IMR-90 (cell line): Measurements from ENCODE around the gene NPTX1. TPM values are rescaled to one million over a fixed set of nuclear protein-coding genes. Genes with fewer than 3 reads are reported as not detected.
A peak's percentile ranks its signal among the peaks of the same experiment; 100 is the strongest.

ENCODE experiments used
- ATAC-seq: fragments of 200-7000 bp; cut with Tn5 transposase; 2 replicates; pipeline ENCODE4 v1.9.1; 2020; ENCODE audit warnings: low read depth, mild to moderate bottlenecking, moderate library complexity
- BruUV-seq: library from RNA; stranded (reverse); fragments of 400-500 nt; replicated peaks from 2 replicates; lab custom pipeline; 2021; lab: Mats Ljungman, UMichigan
- CTCF ChIA-PET: fragments of 300-600 bp; formaldehyde crosslinking; extraction: SDS; loops from one replicate; lab custom pipeline; 2021; ENCODE audit warnings: antibody characterized with exemption; lab: Yijun Ruan, JAX
- POLR2A ChIA-PET: fragments of 300-600 bp; sonication (Branson Sonifier 250); formaldehyde crosslinking; loops from one replicate; lab custom pipeline; 2022; ENCODE audit warnings: antibody characterized with exemption; ENCODE audit not compliant: unreplicated experiment; lab: Charles Lee
- DNase-seq: peaks from one replicate; pipeline ENCODE4 v3.0.0; 2013
- H2AFZ ChIP-seq: replicated peaks from 2 replicates; pipeline ENCODE3; 2013; ENCODE audit warnings: low read length, mild to moderate bottlenecking; ENCODE audit not compliant: poor library complexity
- H2AK5ac ChIP-seq: 2 replicates; pipeline ENCODE4 v1.6.1; 2013; ENCODE audit warnings: low read depth, low read length, inconsistent platforms
- H2AK9ac ChIP-seq: replicated peaks from 2 replicates; pipeline ENCODE3; 2013; ENCODE audit warnings: mild to moderate bottlenecking, low read depth, low read length, moderate library complexity; ENCODE audit not compliant: poor library complexity
- H2BK120ac ChIP-seq: 2 replicates; pipeline ENCODE4 v1.6.1; 2013; ENCODE audit warnings: low read depth, low read length, inconsistent platforms
- H2BK15ac ChIP-seq: 3 replicates; pipeline ENCODE4 v1.6.1; 2013; ENCODE audit warnings: low read depth, low read length, inconsistent platforms
- H2BK20ac ChIP-seq: 2 replicates; pipeline ENCODE4 v1.6.1; 2013; ENCODE audit warnings: low read depth, mild to moderate bottlenecking, inconsistent platforms, low read length, moderate library complexity
- H2BK5ac ChIP-seq: 2 replicates; pipeline ENCODE4 v1.6.1; 2013; ENCODE audit warnings: mild to moderate bottlenecking, low read depth, low read length, inconsistent platforms; ENCODE audit not compliant: poor library complexity, severe bottlenecking
- H3K14ac ChIP-seq: replicated peaks from 2 replicates; pipeline ENCODE4 v1.6.1; 2013; ENCODE audit warnings: low read depth, low read length, inconsistent platforms
- H3K18ac ChIP-seq: 2 replicates; pipeline ENCODE4 v1.6.1; 2013; ENCODE audit warnings: low read depth, low read length, control low read depth
- H3K23ac ChIP-seq: 2 replicates; pipeline ENCODE4 v1.6.1; 2013; ENCODE audit warnings: low read depth, low read length, inconsistent platforms
- H3K27ac ChIP-seq: 2 replicates; pipeline ENCODE4 v1.5.1; 2013; ENCODE audit warnings: mild to moderate bottlenecking, control low read depth, low read length; ENCODE audit not compliant: insufficient read depth
- H3K27me3 ChIP-seq: 2 replicates; pipeline ENCODE4 v1.6.1; 2013; ENCODE audit warnings: low read length; ENCODE audit not compliant: control insufficient read depth, insufficient read depth
- H3K36me3 ChIP-seq: 2 replicates; pipeline ENCODE4 v1.6.1; 2013; ENCODE audit warnings: low read length, mixed read lengths; ENCODE audit not compliant: control insufficient read depth, insufficient read depth
- H3K4ac ChIP-seq: 2 replicates; pipeline ENCODE4 v1.6.1; 2013; ENCODE audit warnings: low read depth, low read length, inconsistent platforms
- H3K4me1 ChIP-seq: 2 replicates; pipeline ENCODE4 v1.6.1; 2013; ENCODE audit warnings: low read length, mixed read lengths; ENCODE audit not compliant: control insufficient read depth, insufficient read depth
- H3K4me2 ChIP-seq: 2 replicates; pipeline ENCODE4 v1.6.1; 2013; ENCODE audit warnings: low read depth, mild to moderate bottlenecking, control low read depth, low read length, moderate library complexity
- H3K4me3 ChIP-seq: 2 replicates; pipeline ENCODE4 v1.5.1; 2013; ENCODE audit warnings: low read depth, mild to moderate bottlenecking, control low read depth, low read length, moderate library complexity; ENCODE audit not compliant: insufficient read depth
- H3K56ac ChIP-seq: 2 replicates; pipeline ENCODE4 v1.6.1; 2013; ENCODE audit warnings: low read length, inconsistent platforms; ENCODE audit not compliant: insufficient read depth; ENCODE audit errors: extremely low read depth
- H3K79me1 ChIP-seq, 2 experiments: 2 replicates each; pipeline ENCODE4 v1.6.1; 2013; ENCODE audit warnings: low read length in 2 of 2, inconsistent platforms in 1 of 2, low read depth in 1 of 2
- H3K9ac ChIP-seq: 2 replicates; pipeline ENCODE4 v1.6.1; 2013; ENCODE audit warnings: low read depth, low read length, control low read depth
- H3K9me1 ChIP-seq: 2 replicates; pipeline ENCODE4 v1.6.1; 2013; ENCODE audit warnings: low read length, inconsistent platforms; ENCODE audit not compliant: insufficient read depth
- H3K9me3 ChIP-seq: 2 replicates; pipeline ENCODE4 v1.6.1; 2013; ENCODE audit warnings: low read length; ENCODE audit not compliant: control insufficient read depth, insufficient read depth
- H4K20me1 ChIP-seq: 2 replicates; pipeline ENCODE4 v1.6.1; 2013; ENCODE audit warnings: low read length, inconsistent platforms; ENCODE audit not compliant: insufficient read depth
- H4K5ac ChIP-seq: 2 replicates; pipeline ENCODE4 v1.6.1; 2013; ENCODE audit warnings: mild to moderate bottlenecking, low read depth, low read length, control low read depth
- H4K8ac ChIP-seq, 2 experiments: 2 replicates each; pipeline ENCODE4 v1.6.1; 2013; ENCODE audit warnings: low read depth in 2 of 2, low read length in 2 of 2, control low read depth in 1 of 2, inconsistent platforms in 1 of 2
- H4K91ac ChIP-seq: 2 replicates; pipeline ENCODE4 v1.6.1; 2013; ENCODE audit warnings: low read depth, low read length, inconsistent platforms; ENCODE audit not compliant: insufficient read depth
- BHLHE40 ChIP-seq: fragments of 150-350 bp; IDR thresholded peaks from 2 replicates; pipeline ENCODE4 v1.6.1; 2016; ENCODE audit warnings: mild to moderate bottlenecking, low read depth, low read length
- CEBPB ChIP-seq: IDR thresholded peaks from 2 replicates; pipeline ENCODE4 v1.6.1; 2012; ENCODE audit warnings: low read depth, low read length, improper control_type of control experiment
- CHD1 ChIP-seq: IDR thresholded peaks from 2 replicates; pipeline ENCODE4 v1.6.1; 2012; ENCODE audit warnings: low read depth, low read length, improper control_type of control experiment
- FOS ChIP-seq: fragments of 150-350 bp; IDR thresholded peaks from 2 replicates; pipeline ENCODE4 v1.6.1; 2016; ENCODE audit warnings: low read depth, low read length
- MAFK ChIP-seq: IDR thresholded peaks from 2 replicates; pipeline ENCODE4 v1.6.1; 2012; ENCODE audit warnings: low read depth, low read length, improper control_type of control experiment
- MXI1 ChIP-seq: IDR thresholded peaks from 2 replicates; pipeline ENCODE4 v1.6.1; 2012; ENCODE audit warnings: low read depth, mild to moderate bottlenecking, low read length, moderate library complexity, borderline replicate concordance
- NFE2L2 ChIP-seq: fragments of 150-350 bp; IDR thresholded peaks from 2 replicates; pipeline ENCODE4 v1.6.1; 2016; ENCODE audit warnings: low read depth, mild to moderate bottlenecking, low read length
- POLR2A ChIP-seq: IDR thresholded peaks from 2 replicates; pipeline ENCODE4 v1.6.1; 2012; ENCODE audit warnings: mild to moderate bottlenecking, low read depth, low read length
- RAD21 ChIP-seq: IDR thresholded peaks from 2 replicates; pipeline ENCODE4 v1.6.1; 2012; ENCODE audit warnings: low read length, improper control_type of control experiment
- RFX5 ChIP-seq: IDR thresholded peaks from 2 replicates; pipeline ENCODE4 v1.8.0; 2012; ENCODE audit warnings: low read depth, mild to moderate bottlenecking, low read length, moderate library complexity
- SMC3 ChIP-seq: fragments of 150-350 bp; IDR thresholded peaks from 2 replicates; pipeline ENCODE4 v1.6.1; 2016; ENCODE audit warnings: low read depth, mild to moderate bottlenecking, antibody characterized with exemption, low read length, moderate library complexity
- WGBS, 2 experiments: methylation state at CpG; one replicate each; pipeline versions ENCODE4 v1.1.5 to v1.1.7; 2013; ENCODE audit warnings: missing lambda C conversion rate in 2 of 2; ENCODE audit not compliant: insufficient read length in 1 of 2; ENCODE audit errors: extremely low coverage in 2 of 2; 5-methylcytosine and 5-hydroxymethylcytosine counted together
- dilution Hi-C: fragments of 300-500 bp; cut with HindIII; formaldehyde crosslinking; loops from one replicate; pipeline ENCODE4 v1.14.3; 2018; ENCODE audit warnings: low sequenced_read_pairs; ENCODE audit not compliant: unreplicated experiment
- in situ Hi-C: fragments of 300-500 bp; cut with MboI; formaldehyde crosslinking; loops from 3 replicates; pipeline ENCODE4 v1.14.3; 2019; ENCODE audit warnings: low sequenced_read_pairs, inconsistent platforms, mixed read lengths
- intact Hi-C: fragments of 100-400 bp; cut with micrococcal nuclease; formaldehyde crosslinking; loops from 2 replicates; pipeline ENCODE4 v1.10.0; 2022
- polyA plus RNA-seq, 3 experiments: library from polyadenylated mRNA; depleted of rRNA; stranded (reverse); fragments of >200 nt; gene quantifications; 2 replicates each; pipeline ENCODE4 v1.2.3, GENCODE V29; 2012; ENCODE audit warnings: low replicate concordance in 1 of 3
- total RNA-seq: library from RNA; depleted of rRNA; stranded (reverse); fragments of >200 nt; gene quantifications from 2 replicates; pipeline ENCODE4 v1.2.3, GENCODE V29; 2012
- TF ChIP-seq, protein P1 (sequence below): fragments of 150-350 bp; IDR thresholded peaks from 2 replicates; pipeline ENCODE4 v1.6.1; 2017; ENCODE audit warnings: mild to moderate bottlenecking, antibody characterized with exemption, low read length, low read depth
- TF ChIP-seq, protein P2 (sequence below): fragments of 150-350 bp; IDR thresholded peaks from 2 replicates; pipeline ENCODE4 v1.6.1; 2016; ENCODE audit warnings: low read depth, mild to moderate bottlenecking, low read length, moderate library complexity, borderline replicate concordance

NPTX1 gene
- total and polyA plus RNA-seq, 2 of the 4 experiments (the other 2 are of a cell fraction) = 20.8 to 39.5 TPM

DNA sequence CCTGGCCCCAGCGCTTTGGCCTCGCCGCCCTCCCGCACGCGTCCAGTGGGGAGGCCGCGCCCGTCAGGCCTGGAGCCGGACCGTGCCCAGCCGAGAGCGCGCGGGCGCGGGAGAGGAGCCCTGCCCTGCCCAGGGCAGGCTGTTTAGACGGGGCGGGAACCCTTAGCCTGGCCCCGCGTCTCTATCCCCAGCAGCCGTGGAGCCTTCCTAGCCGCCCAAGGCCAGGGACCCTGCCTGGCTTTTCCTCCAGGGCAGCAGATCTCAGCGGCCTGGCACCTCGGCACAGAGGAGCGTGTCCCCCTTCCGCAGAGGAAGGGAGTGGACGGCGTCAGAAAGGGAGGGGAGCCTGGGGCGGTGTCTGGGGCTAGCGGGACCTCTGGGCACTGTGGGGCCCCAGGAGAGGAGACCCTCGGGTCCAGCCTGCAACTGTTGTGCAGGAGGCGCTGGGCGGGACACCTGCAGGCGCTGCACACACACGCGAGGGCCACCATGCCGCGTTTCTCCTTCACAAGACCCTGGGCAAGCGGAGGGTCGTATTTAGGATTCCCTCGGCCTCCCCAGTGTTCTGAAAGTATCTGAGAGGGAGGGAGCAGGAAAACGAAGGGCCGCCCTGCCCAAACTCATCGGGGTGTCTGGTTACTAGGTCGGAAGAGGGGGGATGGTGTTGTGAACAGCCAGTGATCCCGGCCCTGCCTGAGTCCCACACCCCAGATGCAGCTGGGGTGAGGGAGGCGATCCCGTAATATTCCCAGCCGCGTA is 2.3 kb upstream of the NPTX1 start (continued):
- TF ChIP-seq BHLHE40 (no peak), CEBPB (no peak)

DNA sequence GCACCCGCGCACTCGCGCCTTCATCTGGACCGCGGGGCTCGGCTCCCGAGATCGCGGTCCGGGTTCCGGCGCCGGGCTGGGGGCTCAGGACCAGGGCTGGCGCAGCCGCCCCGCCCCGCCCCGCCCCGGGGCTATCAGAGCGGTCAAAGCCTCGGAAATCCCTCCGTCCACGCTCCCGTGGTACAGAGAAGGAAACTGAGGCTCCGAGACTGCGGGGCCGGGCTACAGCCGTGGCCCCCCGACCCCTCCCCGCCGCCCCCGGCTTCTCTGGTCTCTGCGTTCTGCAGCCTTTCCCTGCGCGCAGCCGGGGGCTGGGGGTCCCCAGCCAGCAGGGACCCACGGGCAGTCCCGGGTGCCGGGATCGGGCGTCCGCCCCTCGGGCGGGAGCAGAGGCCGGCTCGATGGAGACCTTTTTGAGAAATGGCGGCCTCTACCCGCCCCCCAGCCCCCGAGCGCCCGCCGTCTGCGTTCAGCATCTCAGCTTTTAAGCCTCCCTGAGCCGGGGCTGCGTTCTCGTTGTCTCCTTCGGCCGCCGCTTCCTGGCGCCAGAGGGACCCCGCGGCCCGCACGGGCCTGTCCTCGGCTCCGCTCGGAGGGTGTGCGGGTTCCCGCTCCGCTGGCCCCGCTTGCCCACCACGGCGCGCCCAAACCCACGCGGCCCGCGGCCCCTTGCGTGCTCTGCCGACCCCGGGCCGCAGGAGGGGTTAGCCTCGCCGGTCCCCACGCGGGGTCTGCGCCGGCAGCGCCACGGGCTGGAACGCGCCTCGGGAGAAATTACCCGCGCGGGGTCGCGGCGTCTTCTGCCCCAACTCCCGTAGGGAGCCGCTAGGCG is 1.5 kb upstream of the NPTX1 start:
- intact Hi-C loops (loop anchor here (1.0 to 10.0 kb wide), 3 partner anchors 97 to 414 kb away; no protein-coding TSS in a partner anchor), dilution Hi-C loops (no loop called here), in situ Hi-C loops (no loop called here)
- Histone ChIP-seq H3K14ac (no peak overlapping the region), H2BK5ac (no peak overlapping the region), H4K20me1 (peaks cover 30% of the 10 kb centered on the region), H3K4me3 (peak overlapping the region; percentile 47), H3K9me1 (peaks cover 2% of the 10 kb centered on the region; the same call in 1 of the 2 replicates), H4K5ac (no peak overlapping the region), H3K27ac (no peak overlapping the region), H3K79me1 (peaks cover 0 to 15% of the 10 kb centered on the region in 2 experiments; a peak in 1 of 4 replicates), H2BK20ac (no peak overlapping the region), H3K9me3 (no peaks in the 10 kb centered on the region), H3K36me3 (no peaks in the 10 kb centered on the region), H4K8ac (no peak overlapping the region), H3K18ac (no peak overlapping the region), H3K23ac (0 out of 2 replicates have a peak overlapping the region, but pooled peaks have one; percentile 2), H2BK120ac (0 out of 2 replicates have a peak overlapping the region, but pooled peaks have one; percentile 42), H2AK5ac (no peak overlapping the region), H3K4ac (0 out of 2 replicates have a peak overlapping the region, but pooled peaks have one; percentile 5), H3K9ac (no peak overlapping the region), H3K4me1 (peaks cover 4% of the 10 kb centered on the region; the same call in 1 of the 2 replicates), H2AK9ac (peak overlapping the region; percentile 73), H3K27me3 (peaks cover 63% of the 10 kb centered on the region), H3K56ac (no peak overlapping the region), H4K91ac (no peak overlapping the region), H2BK15ac (no peak overlapping the region), H3K4me2 (peak overlapping the region; percentile 60), H2AFZ (peak overlapping the region; percentile 90)
- CTCF ChIA-PET = interaction anchor here (0.6 kb wide), 1 partner anchor 128 kb away, joined by 3 read pairs; no protein-coding TSS in a partner anchor
- peak; percentile 59 for DNase-seq
- WGBS, 2 experiments = 3% methylated on average over 25 of the region's 103 CpGs; no CpG with 5 or more reads in 1 of the 2 experiments
- POLR2A ChIA-PET = no interaction called here
- no TSS peak for BruUV-seq
- peak; percentile 73 for ATAC-seq
- TF ChIP-seq CHD1 (no peak), NFE2L2 (no peak), RAD21 (peak; percentile 83), BHLHE40 (peak; percentile 58; the same call in 1 of the 2 replicates), FOS (no peak), POLR2A (no peak), MAFK (no peak), MXI1 (no peak), SMC3 (peak; percentile 92), RFX5 (no peak)
- TF ChIP-seq, protein P1, sequence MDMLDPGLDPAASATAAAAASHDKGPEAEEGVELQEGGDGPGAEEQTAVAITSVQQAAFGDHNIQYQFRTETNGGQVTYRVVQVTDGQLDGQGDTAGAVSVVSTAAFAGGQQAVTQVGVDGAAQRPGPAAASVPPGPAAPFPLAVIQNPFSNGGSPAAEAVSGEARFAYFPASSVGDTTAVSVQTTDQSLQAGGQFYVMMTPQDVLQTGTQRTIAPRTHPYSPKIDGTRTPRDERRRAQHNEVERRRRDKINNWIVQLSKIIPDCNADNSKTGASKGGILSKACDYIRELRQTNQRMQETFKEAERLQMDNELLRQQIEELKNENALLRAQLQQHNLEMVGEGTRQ = no peak
- TF ChIP-seq, protein P2, sequence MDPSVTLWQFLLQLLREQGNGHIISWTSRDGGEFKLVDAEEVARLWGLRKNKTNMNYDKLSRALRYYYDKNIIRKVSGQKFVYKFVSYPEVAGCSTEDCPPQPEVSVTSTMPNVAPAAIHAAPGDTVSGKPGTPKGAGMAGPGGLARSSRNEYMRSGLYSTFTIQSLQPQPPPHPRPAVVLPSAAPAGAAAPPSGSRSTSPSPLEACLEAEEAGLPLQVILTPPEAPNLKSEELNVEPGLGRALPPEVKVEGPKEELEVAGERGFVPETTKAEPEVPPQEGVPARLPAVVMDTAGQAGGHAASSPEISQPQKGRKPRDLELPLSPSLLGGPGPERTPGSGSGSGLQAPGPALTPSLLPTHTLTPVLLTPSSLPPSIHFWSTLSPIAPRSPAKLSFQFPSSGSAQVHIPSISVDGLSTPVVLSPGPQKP = no peak
